DND-41 (cell line): Measurements from ENCODE around the gene SPPL3.

Experiments
- CTCF ChIP-seq: IDR thresholded peaks from 2 replicates; pipeline ENCODE4 v1.5.1; 2012; ENCODE audit warnings: borderline replicate concordance, low read length, moderate library complexity, mild to moderate bottlenecking; ENCODE audit not compliant: poor library complexity, severe bottlenecking; ENCODE audit errors: extremely low read depth
- EZH2 ChIP-seq: IDR thresholded peaks from 3 replicates; pipeline ENCODE4 v1.6.1; 2012; ENCODE audit warnings: borderline replicate concordance, low read depth, mild to moderate bottlenecking, moderate library complexity, low read length, inconsistent platforms; ENCODE audit not compliant: severe bottlenecking

GRCh38 chr12:120847814-120848213 lies 56.3 kb downstream of the SPPL3 start:
- TF ChIP-seq CTCF (no peak), EZH2 (no peak)
